ENCODE data around the gene MCRIP1. TPM values are rescaled to one million over a fixed set of nuclear protein-coding genes. Genes with fewer than 3 reads are reported as not detected.

The MCRIP1 gene
- total and polyA plus RNA-seq, 2 of the 8 experiments (the other 6 are each of a cell fraction or from before 2014, with no cell fraction given): 103 to 151 TPM

- H3K79me2 ChIP-seq (ENCODE audit: control insufficient read depth in 1 of 2, insufficient read depth in 2 of 2, low read length in 2 of 2): no peaks in the 10 kb centered on the region
- CTCF ChIA-PET (ENCODE audit: partially characterized antibody): interaction anchor here (0.6 to 2.8 kb wide), 6 partner anchors 9 to 83 kb away, joined by 3 to 9 read pairs (median 4); no protein-coding TSS in a partner anchor
- no peak overlapping the region for H3K4ac ChIP-seq (replicated peaks; ENCODE audit: insufficient read length, low read depth, low read length)
- H4K20me1 ChIP-seq (replicated peaks in 1 of 2; ENCODE audit: control insufficient read depth in 1 of 2, insufficient read depth in 2 of 2, low read length in 2 of 2): peaks cover 0 to 2% of the 10 kb centered on the region in 2 experiments
- no peak overlapping the region for H2BK120ac ChIP-seq (replicated peaks; ENCODE audit: low read depth, low read length)
- H4K91ac ChIP-seq (replicated peaks; ENCODE audit: insufficient read length, low read length): no peak overlapping the region
- no peaks in the 10 kb centered on the region for H3K4me1 ChIP-seq (replicated peaks in 1 of 4; ENCODE audit: control insufficient read depth in 3 of 4, insufficient read depth in 4 of 4, low read length in 3 of 4)
- no peak overlapping the region for H3K23ac ChIP-seq (ENCODE audit: insufficient read length)
- no peak overlapping the region for H3K56ac ChIP-seq (replicated peaks; ENCODE audit: insufficient read length, low read depth, low read length)
- H2BK5ac ChIP-seq (ENCODE audit: low read depth, low read length): no peak overlapping the region
- H2BK20ac ChIP-seq (ENCODE audit: low read length): no peak overlapping the region
- POLR2A ChIA-PET (ENCODE audit: partially characterized antibody): interaction anchor here (1.1 to 1.8 kb wide), 2 partner anchors 22 to 103 kb away, joined by 5 to 6 read pairs; no protein-coding TSS in a partner anchor
- DNase-seq (ENCODE audit: low read depth in 1 of 2, low spot score in 2 of 2) (no peak), FAIRE-seq (no peak)
- H3K27ac ChIP-seq (ENCODE audit: low read depth, low read length): no peak overlapping the region
- H3K23me2 ChIP-seq (ENCODE audit: low read depth, low read length): no peaks in the 10 kb centered on the region
- H3K36me3 ChIP-seq (ENCODE audit: control insufficient read depth in 2 of 4, insufficient read depth in 4 of 4, low read length in 3 of 4): no peaks in the 10 kb centered on the region
- no peak overlapping the region; a peak in 1 of 7 replicates for H3K9ac ChIP-seq (replicated peaks in 1 of 4; ENCODE audit: extremely low read depth in 1 of 4, low read depth in 3 of 4, low read length in 3 of 4)
- no peak overlapping the region for H3K18ac ChIP-seq (ENCODE audit: extremely low read depth, low read length)
- WGBS, 2 experiments (ENCODE audit: extremely low coverage in 1 of 2, insufficient coverage in 1 of 2, insufficient read length in 1 of 2, insufficient replicate concordance in 2 of 2, low coverage in 1 of 2, low lambda C conversion rate in 2 of 2, missing lambda C conversion rate in 1 of 2): 84% methylated on average over 13 of the region's 24 CpGs; no CpG with 5 or more reads in 1 of the 2 experiments
- H4K5ac ChIP-seq (ENCODE audit: insufficient read length, low read depth, low read length): no peak overlapping the region
- no peaks in the 10 kb centered on the region for H3K9me3 ChIP-seq (ENCODE audit: insufficient read depth in 2 of 2, low read depth in 1 of 2, low read length in 1 of 2)
- no peak overlapping the region for H3K14ac ChIP-seq (ENCODE audit: insufficient read length)
- H2AK5ac ChIP-seq (ENCODE audit: low read depth, low read length): no peak overlapping the region
- H3K27me3 ChIP-seq (replicated peaks in 1 of 4; ENCODE audit: control insufficient read depth in 3 of 4, extremely low read depth in 1 of 4, insufficient read depth in 3 of 4, low read length in 3 of 4): peaks cover 0 to 2% (median 0%) of the 10 kb centered on the region in 4 experiments; a peak in 2 of 7 replicates
- H2BK12ac ChIP-seq (ENCODE audit: low read depth, low read length): no peak overlapping the region
- H4K8ac ChIP-seq (ENCODE audit: extremely low read depth, insufficient read depth, low read length): no peak overlapping the region
- H3K79me1 ChIP-seq (ENCODE audit: low read depth, low read length): no peaks in the 10 kb centered on the region
- H3K4me3 ChIP-seq (ENCODE audit: extremely low read depth in 1 of 4, insufficient read depth in 2 of 4, low read depth in 3 of 4, low read length in 4 of 4): no peak overlapping the region
- H3K4me2 ChIP-seq (ENCODE audit: insufficient read depth in 1 of 2, low read depth in 2 of 2, low read length in 2 of 2): no peak overlapping the region
- H2BK15ac ChIP-seq (ENCODE audit: low read length): no peak overlapping the region
- H2AFZ ChIP-seq (ENCODE audit: low read length): no peak overlapping the region
- TF ChIP-seq PHF8 (conservative IDR thresholded peaks at IDR 0.05; ENCODE audit: low read depth, low read length) (no peak), BCL11A (IDR thresholded peaks at IDR 0.05; ENCODE audit: low read depth in 2 of 2, low read length in 2 of 2) (no peak), ZNF274 (IDR thresholded peaks at IDR 0.05; ENCODE audit: borderline replicate concordance, extremely low read depth, low read length) (no peak), CREB1 (IDR thresholded peaks at IDR 0.05) (no peak), CHD2 (IDR thresholded peaks at IDR 0.05; ENCODE audit: low read length) (no peak), SUZ12 (IDR thresholded peaks at IDR 0.05; ENCODE audit: low read length) (no peak), EP300 (IDR thresholded peaks at IDR 0.05; ENCODE audit: borderline replicate concordance in 1 of 2, low read depth in 2 of 2, low read length in 2 of 2) (no peak)
These were observed 21.2 kb downstream of the MCRIP1 start for GRCh38 chr17:81811705-81812570.

Measured in H1 (cell line).